GM08714 (cell line): ENCODE measurements around the gene KIRREL3.

Experiments used
- H3K4me3 ChIP-seq: fragments of 200-500 bp; sonication (Bioruptor generic); 2 replicates; pipeline ENCODE4 v1.5.1; 2014; ENCODE audit warnings: mild to moderate bottlenecking, low read length, inconsistent platforms
- ZNF274 ChIP-seq: IDR thresholded peaks from 2 replicates; pipeline ENCODE4 v1.6.1; 2012; ENCODE audit warnings: mild to moderate bottlenecking, low read depth, low read length

The KIRREL3 gene

DNA sequence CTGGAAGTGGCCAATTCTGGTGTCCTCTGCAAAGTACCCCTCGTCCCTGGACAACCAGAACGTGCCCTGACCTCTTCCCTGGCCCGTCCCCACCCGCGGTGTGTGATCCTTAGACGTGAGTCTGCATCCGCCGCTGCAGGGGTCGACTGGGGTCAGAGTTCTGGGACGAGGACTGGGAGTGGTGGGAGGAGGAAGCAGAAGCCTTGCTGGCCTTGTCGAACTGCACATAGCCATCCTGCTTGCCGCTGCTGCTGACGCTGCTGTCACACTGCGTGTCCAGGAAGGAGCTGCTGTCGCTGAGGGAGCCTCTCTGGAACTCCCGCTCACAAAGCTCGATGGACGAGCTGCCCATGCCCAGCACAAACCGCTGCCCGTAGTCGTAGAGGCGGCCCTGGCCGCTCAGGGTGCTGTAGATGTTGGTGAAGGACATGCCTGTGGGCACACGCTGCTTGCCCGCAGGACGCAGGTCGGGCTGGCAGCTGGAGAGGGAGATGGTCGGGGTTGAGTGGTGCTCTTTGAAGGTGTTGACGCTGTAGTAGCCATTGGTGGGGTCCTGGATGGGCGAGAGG, 576.0 kb downstream of the KIRREL3 start:
- no peak overlapping the region for H3K4me3 ChIP-seq
- TF ChIP-seq ZNF274: no peak

DNA sequence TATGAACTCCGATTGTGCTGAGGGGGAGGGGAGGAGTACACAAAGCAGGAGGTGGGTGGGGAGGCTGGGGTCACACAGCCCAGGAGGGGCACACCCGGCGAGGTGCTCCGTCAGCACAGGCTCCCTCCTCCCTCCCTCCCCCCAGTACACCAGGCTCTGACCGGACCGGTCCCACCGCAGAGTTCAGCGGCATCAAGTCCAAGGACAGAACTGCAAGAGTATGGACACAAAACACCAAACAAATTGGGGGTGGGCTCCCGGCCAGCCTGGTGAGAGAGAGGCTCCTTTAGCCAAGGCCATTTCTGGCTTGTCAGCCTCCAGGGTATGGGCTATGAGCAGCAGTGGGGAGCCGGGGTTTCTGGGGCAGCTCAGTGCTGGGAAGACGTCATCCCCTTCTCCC, 576.8 kb downstream of the KIRREL3 start:
- no peak for TF ChIP-seq ZNF274
- H3K4me3 ChIP-seq: no peak overlapping the region

GRCh38 chr11:126423154-126423553, 577.4 kb downstream of the KIRREL3 start:
- TF ChIP-seq ZNF274: no peak
- no peak overlapping the region for H3K4me3 ChIP-seq

DNA sequence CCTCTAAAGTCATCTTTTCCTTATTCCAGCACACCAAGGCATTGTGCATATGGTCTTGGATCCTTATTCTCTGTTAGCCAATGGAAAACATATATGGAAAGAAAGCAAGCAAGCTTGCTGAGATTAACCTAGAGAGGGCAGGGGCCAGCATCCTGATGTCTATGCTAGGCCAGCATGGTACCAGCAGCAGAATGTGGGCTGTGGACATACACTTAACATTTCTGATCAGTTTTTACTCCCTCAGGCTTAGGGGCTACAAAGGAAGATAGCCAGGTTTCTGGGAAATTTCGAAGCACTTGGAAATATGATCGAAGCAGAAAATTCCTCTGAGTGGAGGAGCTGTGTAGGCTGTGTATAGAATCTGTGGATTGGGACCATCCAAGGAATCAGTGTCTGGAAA, 578.1 kb downstream of the KIRREL3 start:
- no peak for TF ChIP-seq ZNF274
- H3K4me3 ChIP-seq: no peak overlapping the region

- H3K4me3 ChIP-seq: no peak overlapping the region
- no peak for TF ChIP-seq ZNF274
Observed at GRCh38 chr11:126421271-126421671, 579.3 kb downstream of the KIRREL3 start.

DNA sequence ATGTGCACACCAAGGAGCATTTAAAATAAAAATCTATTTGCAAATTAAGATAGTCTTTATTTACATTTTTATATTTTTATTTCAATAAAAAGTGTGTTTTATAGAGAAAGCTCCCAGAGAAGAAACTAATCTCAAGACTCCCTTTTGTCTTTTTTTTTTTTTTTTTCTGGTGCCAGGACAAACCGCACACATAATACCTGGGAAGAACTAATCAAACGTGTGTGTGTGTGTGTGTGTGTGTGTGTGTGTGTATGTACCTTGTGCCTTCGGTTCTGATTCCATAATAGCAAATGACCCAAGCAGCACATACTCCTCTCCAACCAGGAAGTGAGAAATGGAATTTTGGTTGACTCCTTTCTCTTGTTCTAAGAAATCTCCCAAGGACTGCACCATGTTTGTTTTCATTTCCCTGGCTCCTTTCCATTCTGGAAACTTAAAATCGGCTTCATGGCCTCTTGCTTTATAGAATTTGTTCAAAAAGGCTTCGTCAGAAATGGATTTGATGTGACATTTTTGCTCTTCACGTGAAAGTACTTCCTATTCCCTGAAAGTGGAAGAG, 579.8 kb downstream of the KIRREL3 start:
- TF ChIP-seq ZNF274: no peak
- H3K4me3 ChIP-seq: no peak overlapping the region

- TF ChIP-seq ZNF274: no peak
Observed at GRCh38 chr11:126419801-126420697, 580.5 kb downstream of the KIRREL3 start.

DNA sequence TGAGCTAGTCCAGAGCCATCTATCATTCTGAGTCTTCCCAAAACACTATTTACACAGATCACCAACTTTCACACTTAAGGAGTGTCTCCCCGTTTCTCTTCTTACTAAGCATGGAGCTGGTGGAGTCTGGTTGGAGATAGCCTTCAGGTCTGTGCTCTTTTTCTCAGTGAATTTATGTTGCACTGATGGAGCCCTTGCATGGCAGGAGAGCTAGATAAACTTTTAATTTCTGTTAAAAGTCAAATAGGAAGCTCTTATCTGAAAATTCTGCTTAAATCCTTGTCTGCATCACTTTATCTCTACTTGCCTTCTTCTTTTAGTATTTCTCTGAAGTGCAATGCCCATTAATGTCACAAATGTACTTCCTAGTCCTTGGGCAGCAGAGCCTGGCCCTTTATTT, 581.7 kb downstream of the KIRREL3 start:
- H3K4me3 ChIP-seq: no peak overlapping the region
- no peak for TF ChIP-seq ZNF274

More at GRCh38 chr11:126419801-126420697, 580.5 kb downstream of the KIRREL3 start:
- H3K4me3 ChIP-seq: peak overlapping the region; percentile 19; the same call in 1 of the 2 replicates

GRCh38 chr11:126417091-126417862, 583.3 kb downstream of the KIRREL3 start:
- TF ChIP-seq ZNF274: no peak
- peak overlapping the region; percentile 11; the same call in 1 of the 2 replicates for H3K4me3 ChIP-seq

GRCh38 chr11:126416542-126417090, 584.0 kb downstream of the KIRREL3 start:
- H3K4me3 ChIP-seq: peak overlapping the region; percentile 11; the same call in 1 of the 2 replicates
- TF ChIP-seq ZNF274: no peak

GRCh38 chr11:126415669-126416420, 584.7 kb downstream of the KIRREL3 start:
- no peak overlapping the region; the same call in 1 of the 2 replicates for H3K4me3 ChIP-seq
- TF ChIP-seq ZNF274: no peak

- TF ChIP-seq ZNF274: no peak
- H3K4me3 ChIP-seq: no peak overlapping the region
Observed at GRCh38 chr11:126415128-126415527, 585.4 kb downstream of the KIRREL3 start.

DNA sequence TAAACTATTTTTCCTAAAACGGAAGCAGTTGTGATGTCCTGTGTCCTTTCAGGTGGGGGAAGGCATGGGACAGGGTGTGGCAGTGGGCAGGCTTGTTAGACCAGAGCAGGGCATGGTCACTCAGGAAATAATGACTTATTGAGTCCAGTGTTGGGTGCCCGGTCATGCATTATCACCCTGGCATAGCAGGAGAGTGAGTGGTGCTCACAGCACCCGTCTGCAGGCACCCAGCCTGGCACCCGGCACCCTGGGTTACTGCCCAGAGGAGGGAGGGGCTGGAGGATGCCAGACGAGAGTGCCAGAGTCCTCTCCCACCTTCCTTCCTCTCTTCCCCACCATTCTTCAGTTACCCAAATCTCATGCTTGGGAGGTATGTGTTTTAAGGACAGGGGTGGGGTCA, 586.0 kb downstream of the KIRREL3 start:
- TF ChIP-seq ZNF274: no peak
- H3K4me3 ChIP-seq: no peak overlapping the region
